ENCODE data around the gene PROSER2.

GRCh38 chr10:11877591-11877905, 54.4 kb downstream of the PROSER2 start:
- TF ChIP-seq REST (IDR thresholded peaks at IDR 0.05; ENCODE audit: insufficient read depth in 1 of 2, low read depth in 2 of 2, low read length in 1 of 2) (no peak), CTCF (IDR thresholded peaks at IDR 0.05) (no peak)

Measured in Panc1 (cell line).